Stimulated activated naive CD8-positive, alpha-beta T cell treated with anti-CD3 and anti-CD28 coated beads, Interleukin-15, Interleukin-2, amounts not matched to agents 100 ng/mL and 50 ng/mL, for 24 hours (primary cell): ENCODE measurements around the gene TCL1B.
A peak's percentile ranks its signal among the peaks of the same experiment; 100 is the strongest.
"Not testable (repeated sequence)": the region's sequence is repeated elsewhere in the genome, so short reads cannot be mapped to it uniquely, and the experiment has no call there.

ENCODE experiments used
- H3K27ac Mint-ChIP-seq: one replicate; pipeline ENCODE4 v1.8.0; 2021; ENCODE audit warnings: mild to moderate bottlenecking, mixed read lengths
- H3K27me3 Mint-ChIP-seq: one replicate; pipeline ENCODE4 v1.8.0; 2021; ENCODE audit warnings: mixed read lengths
- H3K36me3 Mint-ChIP-seq: one replicate; pipeline ENCODE4 v1.8.0; 2021; ENCODE audit warnings: low read depth, mixed read lengths
- H3K4me1 Mint-ChIP-seq: one replicate; pipeline ENCODE4 v1.8.0; 2021; ENCODE audit warnings: low read depth, mixed read lengths
- H3K4me3 Mint-ChIP-seq: one replicate; pipeline ENCODE4 v1.8.0; 2021; ENCODE audit warnings: mild to moderate bottlenecking, mixed read lengths
- H3K9me3 Mint-ChIP-seq: one replicate; pipeline ENCODE4 v1.8.0; 2021; ENCODE audit warnings: mixed read lengths

TCL1B gene

DNA sequence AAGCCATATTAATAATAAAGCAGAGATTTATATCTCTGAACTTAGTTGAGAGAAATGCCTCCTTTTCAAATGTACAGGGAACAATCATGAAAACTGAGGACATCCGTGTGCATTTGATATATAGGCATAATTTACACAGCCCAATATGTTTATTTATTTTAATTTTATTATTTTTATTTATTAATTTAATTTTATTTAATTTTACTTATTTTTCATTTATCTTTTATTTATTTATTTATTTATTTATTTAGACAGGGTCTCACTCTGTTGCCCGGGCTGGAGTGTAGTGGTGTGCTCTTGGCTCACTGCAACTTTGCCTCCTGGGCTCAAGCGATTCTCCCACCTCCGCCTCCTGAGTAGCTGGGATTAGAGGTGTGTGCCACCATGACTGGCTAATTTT lies 19.3 kb downstream of the TCL1B start:
- peaks cover 49% of the 10 kb centered on the region for H3K27me3 Mint-ChIP-seq
- peaks cover 11% of the 10 kb centered on the region for H3K4me1 Mint-ChIP-seq
- H3K27ac Mint-ChIP-seq: no peak overlapping the region
- H3K4me3 Mint-ChIP-seq: no peak overlapping the region
- H3K36me3 Mint-ChIP-seq: no peaks in the 10 kb centered on the region
- no peaks in the 10 kb centered on the region for H3K9me3 Mint-ChIP-seq

DNA sequence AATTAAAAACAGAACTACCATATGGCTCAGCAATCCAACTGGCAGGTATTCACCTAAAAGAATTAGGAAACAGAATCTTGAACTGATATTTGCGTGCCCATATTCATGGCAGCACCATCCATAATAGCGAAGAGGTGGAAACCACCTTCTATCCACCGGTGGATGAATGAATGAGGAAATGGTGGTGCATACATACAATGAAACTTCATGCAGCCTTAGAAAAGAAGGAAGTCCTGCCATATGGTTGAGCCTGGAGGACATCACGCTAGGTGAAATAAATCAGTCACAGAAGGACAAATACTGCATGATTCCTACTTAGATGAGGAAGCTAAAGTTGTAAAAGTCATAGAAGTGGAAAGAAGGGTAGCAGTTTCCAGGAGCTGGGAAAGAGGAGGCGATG lies 21.1 kb downstream of the TCL1B start:
- Mint-ChIP-seq H3K4me3 (no peak overlapping the region), H3K27ac (peak overlapping the region; percentile 45), H3K9me3 (no peaks in the 10 kb centered on the region), H3K36me3 (no peaks in the 10 kb centered on the region), H3K27me3 (peaks cover 36% of the 10 kb centered on the region), H3K4me1 (peaks cover 11% of the 10 kb centered on the region)

DNA sequence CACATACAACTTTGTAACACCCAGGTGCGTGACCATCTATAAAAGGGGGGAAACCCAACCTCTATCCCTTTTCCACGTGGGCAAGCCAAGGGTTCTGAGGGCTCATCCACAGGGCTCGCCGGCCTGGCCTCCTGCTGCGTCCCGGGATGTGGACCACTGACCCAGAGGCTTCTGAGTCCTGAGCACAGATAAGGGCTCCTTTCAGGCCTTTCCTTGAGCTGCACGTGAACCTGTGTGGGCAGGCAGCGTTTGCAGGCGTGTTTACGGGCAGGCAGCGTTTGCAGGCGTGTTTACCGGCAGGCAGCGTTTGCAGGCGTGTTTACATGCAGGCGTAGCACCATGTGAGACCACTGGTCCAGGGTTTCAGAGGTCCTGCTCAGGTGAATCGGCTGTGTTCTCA lies 23.9 kb downstream of the TCL1B start:
- Mint-ChIP-seq H3K36me3 (no peaks in the 10 kb centered on the region), H3K27me3 (peaks cover 28% of the 10 kb centered on the region), H3K9me3 (no peaks in the 10 kb centered on the region), H3K4me1 (peaks cover 5% of the 10 kb centered on the region), H3K27ac (peak overlapping the region; percentile 61), H3K4me3 (no peak overlapping the region)

DNA sequence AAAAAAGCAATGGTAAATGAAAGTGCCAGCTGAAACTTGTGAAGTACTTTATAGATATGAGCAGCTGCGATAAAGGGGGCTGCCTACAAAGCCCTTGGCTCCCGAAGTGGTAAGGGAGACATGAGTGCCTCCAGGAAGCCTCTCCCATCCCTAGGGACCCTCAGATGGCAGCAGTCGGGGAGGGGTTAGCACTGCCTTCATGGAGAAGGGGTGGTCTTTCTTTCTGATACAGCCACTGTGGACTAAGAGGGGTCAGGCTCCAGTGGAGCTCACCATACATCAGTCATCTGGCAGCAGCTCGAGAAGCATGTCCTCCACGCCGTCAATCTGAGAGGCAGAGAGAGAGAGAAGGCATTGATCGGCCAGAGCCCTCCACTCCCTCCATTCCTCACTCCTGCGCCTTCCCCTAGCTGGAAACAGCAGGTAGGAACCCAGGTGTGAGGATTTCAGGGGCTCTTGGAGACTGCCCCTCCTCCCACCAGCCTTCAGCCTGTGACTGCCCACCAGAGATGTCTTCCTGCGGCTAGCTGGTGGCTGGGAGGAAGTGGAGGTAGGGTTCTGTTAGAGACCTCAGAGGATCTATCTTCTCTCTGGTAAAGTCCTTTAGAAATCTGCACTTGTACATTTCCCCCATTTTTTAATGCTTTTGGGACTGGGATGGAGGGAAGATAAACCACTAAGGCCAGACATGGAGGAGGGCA lies 25.4 kb downstream of the TCL1B start:
- peak overlapping the region; percentile 54 for H3K27ac Mint-ChIP-seq
- H3K36me3 Mint-ChIP-seq: no peaks in the 10 kb centered on the region
- peaks cover 16% of the 10 kb centered on the region for H3K27me3 Mint-ChIP-seq
- H3K4me3 Mint-ChIP-seq: peak overlapping the region; percentile 65
- H3K4me1 Mint-ChIP-seq: peaks cover 5% of the 10 kb centered on the region
- H3K9me3 Mint-ChIP-seq: no peaks in the 10 kb centered on the region

- Mint-ChIP-seq H3K27ac (peak overlapping the region; percentile 54), H3K9me3 (no peaks in the 10 kb centered on the region), H3K36me3 (no peaks in the 10 kb centered on the region), H3K4me3 (peak overlapping the region; percentile 65), H3K27me3 (peaks cover 16% of the 10 kb centered on the region), H3K4me1 (peaks cover 4% of the 10 kb centered on the region)
Measured at GRCh38 chr14:95712398-95712797, 26.2 kb downstream of the TCL1B start.

DNA sequence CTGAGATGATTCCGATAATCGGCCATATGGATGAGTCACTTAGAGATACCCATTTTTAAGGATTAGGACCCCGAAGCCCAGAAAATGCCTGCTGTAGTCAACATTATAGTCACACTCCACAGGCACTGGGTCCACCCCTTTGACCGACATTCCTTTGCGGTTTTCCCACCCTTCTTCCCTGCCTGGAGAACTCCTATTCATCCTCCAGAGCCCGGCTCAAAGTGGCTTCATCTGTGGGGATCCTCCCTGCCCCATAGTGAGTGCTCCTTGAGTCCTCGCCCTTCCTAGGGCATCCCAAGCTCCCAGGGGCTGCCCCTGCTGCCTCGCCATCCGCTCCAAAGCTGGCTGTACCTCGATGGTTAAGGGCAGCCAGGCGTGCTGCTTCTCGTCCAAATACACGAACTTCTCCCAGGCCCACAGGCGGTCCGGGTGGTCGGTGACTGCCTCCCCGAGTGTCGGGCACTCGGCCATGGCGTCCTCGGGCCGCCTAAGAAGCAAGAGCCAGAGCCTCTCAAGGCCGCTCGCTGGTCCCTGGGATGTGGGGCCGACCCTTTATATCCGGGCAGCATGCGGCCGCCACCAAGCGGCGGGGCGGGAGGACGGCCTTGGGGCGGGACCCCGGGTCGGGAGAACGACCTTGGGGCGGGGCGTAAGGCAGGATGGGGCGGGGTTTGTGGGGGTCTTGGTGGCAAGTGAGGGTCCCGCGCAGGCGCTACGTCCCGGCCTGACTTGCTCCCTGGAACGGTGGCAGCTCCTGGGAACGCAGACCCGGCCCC lies 27.6 kb downstream of the TCL1B start, which contains the start of gene TCL1A:
Gene TCL1A (minus strand): TSS at position 530 of the 776 bp plus-strand sequence. CDS start 59 bp downstream, at position 471.
- no peaks in the 10 kb centered on the region for H3K36me3 Mint-ChIP-seq
- H3K9me3 Mint-ChIP-seq: no peaks in the 10 kb centered on the region
- peak within 1 kb of the TSS; percentile 75 for H3K4me3 Mint-ChIP-seq
- H3K27ac Mint-ChIP-seq: peak within 1 kb of the TSS; percentile 74
- H3K4me1 Mint-ChIP-seq: no peaks in the 10 kb centered on the region
- H3K27me3 Mint-ChIP-seq: peaks cover 14% of the 10 kb centered on the region

GRCh38 chr14:95722525-95723190 lies 36.4 kb downstream of the TCL1B start:
- peaks cover 13% of the 10 kb centered on the region for H3K27me3 Mint-ChIP-seq
- peaks cover 15% of the 10 kb centered on the region for H3K9me3 Mint-ChIP-seq
- H3K27ac Mint-ChIP-seq: no peak overlapping the region
- H3K4me3 Mint-ChIP-seq: no peak overlapping the region
- no peaks in the 10 kb centered on the region for H3K36me3 Mint-ChIP-seq
- no peaks in the 10 kb centered on the region for H3K4me1 Mint-ChIP-seq

DNA sequence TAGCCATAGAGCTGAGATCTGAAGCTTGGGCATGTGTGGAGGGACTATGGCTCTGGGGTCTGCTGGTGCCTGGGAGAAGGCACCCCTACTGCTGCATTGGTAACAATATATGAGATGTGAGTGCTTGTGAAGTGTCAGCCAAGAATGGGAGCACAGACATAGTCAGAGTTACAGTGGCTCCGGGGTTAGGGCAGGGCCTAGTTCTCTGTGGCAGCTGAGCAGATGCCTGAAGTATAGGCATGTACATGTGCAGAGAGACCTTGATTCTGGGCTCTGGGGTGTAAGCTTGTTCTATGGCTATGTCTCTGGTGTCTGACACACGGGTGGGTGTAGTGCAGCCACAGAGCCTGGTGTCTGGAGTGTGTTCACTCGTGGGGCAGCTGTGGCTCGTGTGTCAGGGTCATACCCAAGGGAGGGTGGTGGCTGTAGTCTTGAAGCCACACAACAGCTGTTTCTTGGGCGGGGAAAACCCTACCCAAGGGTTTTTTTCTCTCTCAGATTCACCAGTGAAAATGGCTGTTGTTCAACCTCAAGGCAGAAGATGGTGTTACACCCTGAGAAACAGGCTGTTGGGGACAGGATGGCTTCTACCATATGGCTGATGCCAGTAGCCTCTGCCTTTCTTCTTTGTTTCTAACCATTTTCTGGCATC lies 39.6 kb downstream of the TCL1B start:
- H3K4me1 Mint-ChIP-seq: peaks cover 17% of the 10 kb centered on the region
- H3K4me3 Mint-ChIP-seq: peak overlapping the region; percentile 15
- H3K27ac Mint-ChIP-seq: peak overlapping the region; percentile 65
- no peaks in the 10 kb centered on the region for H3K36me3 Mint-ChIP-seq
- H3K27me3 Mint-ChIP-seq: peaks cover 29% of the 10 kb centered on the region
- H3K9me3 Mint-ChIP-seq: peaks cover 15% of the 10 kb centered on the region

DNA sequence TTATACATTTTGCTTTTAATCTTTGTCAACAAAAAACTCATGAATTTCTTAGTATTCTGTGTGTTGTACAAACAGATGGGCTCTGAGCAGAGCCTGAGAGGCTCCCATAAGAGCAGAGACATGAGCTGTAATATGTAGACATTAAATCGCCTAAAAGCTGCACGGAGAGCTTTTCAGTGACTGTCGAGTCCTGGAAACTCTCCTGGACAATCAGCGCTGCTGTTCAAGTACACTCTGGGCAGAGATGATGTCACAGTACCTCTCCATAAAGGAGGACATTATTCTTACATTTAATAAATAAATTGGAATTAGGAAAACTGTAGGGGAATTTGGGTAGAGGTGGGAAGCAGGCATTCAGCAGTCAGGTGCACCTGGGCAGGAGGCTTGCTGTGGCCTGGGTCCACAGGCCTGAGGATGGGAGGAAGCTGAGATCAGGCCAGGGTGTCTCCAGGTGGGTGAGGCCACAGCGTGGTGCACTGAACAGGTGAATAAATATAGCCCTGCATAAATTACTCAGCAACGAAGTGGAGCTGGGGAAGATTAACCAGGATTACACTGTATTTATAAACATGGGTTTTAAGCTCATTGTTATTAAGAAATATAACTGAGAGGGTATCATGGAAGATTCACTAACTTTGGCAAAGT lies 41.0 kb downstream of the TCL1B start:
- H3K4me3 Mint-ChIP-seq: no peak overlapping the region
- H3K27me3 Mint-ChIP-seq: peaks cover 25% of the 10 kb centered on the region
- no peaks in the 10 kb centered on the region for H3K36me3 Mint-ChIP-seq
- H3K4me1 Mint-ChIP-seq: peaks cover 17% of the 10 kb centered on the region
- peaks cover 12% of the 10 kb centered on the region for H3K9me3 Mint-ChIP-seq
- no peak overlapping the region for H3K27ac Mint-ChIP-seq

- H3K27ac Mint-ChIP-seq, H3K4me3 Mint-ChIP-seq, H3K9me3 Mint-ChIP-seq, H3K36me3 Mint-ChIP-seq: not testable (repeated sequence)
- H3K4me1 Mint-ChIP-seq: peaks cover 17% of the 10 kb centered on the region
- peaks cover 32% of the 10 kb centered on the region for H3K27me3 Mint-ChIP-seq
Measured at GRCh38 chr14:95729402-95730028, 43.3 kb downstream of the TCL1B start.

GRCh38 chr14:95730126-95730525 lies 43.9 kb downstream of the TCL1B start:
- Mint-ChIP-seq H3K27ac (no peak overlapping the region), H3K4me3 (no peak overlapping the region), H3K27me3 (peaks cover 32% of the 10 kb centered on the region), H3K9me3 (no peaks in the 10 kb centered on the region), H3K4me1 (peaks cover 17% of the 10 kb centered on the region), H3K36me3 (no peaks in the 10 kb centered on the region)

DNA sequence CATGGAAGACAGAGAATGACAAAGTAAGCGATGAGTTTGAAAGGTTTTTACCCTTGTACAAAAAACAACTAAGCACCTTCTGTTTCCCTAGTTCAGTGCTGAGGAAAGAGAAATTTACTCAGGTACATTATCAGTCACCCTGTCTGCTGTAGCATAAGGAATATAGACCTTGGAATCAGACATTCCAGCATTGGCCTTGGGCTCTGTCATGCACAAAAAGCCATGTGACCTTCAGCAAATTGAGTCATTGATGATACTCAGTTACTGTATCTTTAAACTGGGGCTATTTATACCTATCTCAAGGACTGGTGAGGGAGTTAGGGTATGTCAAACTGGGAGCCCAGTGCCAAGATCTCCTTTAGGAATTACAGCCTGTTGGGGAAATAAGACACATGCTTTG lies 47.0 kb downstream of the TCL1B start:
- Mint-ChIP-seq H3K4me3 (no peak overlapping the region), H3K27ac (no peak overlapping the region), H3K27me3 (peaks cover 22% of the 10 kb centered on the region), H3K4me1 (peaks cover 16% of the 10 kb centered on the region), H3K9me3 (peaks cover 3% of the 10 kb centered on the region), H3K36me3 (no peaks in the 10 kb centered on the region)

GRCh38 chr14:95739356-95739755 lies 53.1 kb downstream of the TCL1B start:
- H3K4me1 Mint-ChIP-seq: peaks cover 13% of the 10 kb centered on the region
- no peak overlapping the region for H3K27ac Mint-ChIP-seq
- H3K4me3 Mint-ChIP-seq: no peak overlapping the region
- H3K36me3 Mint-ChIP-seq: peaks cover 6% of the 10 kb centered on the region
- H3K9me3 Mint-ChIP-seq: peaks cover 15% of the 10 kb centered on the region
- peaks cover under 1% of the 10 kb centered on the region for H3K27me3 Mint-ChIP-seq

GRCh38 chr14:95741038-95741490 lies 54.8 kb downstream of the TCL1B start:
- Mint-ChIP-seq H3K9me3 (peaks cover 15% of the 10 kb centered on the region), H3K36me3 (peaks cover 6% of the 10 kb centered on the region), H3K27me3 (no peaks in the 10 kb centered on the region), H3K4me3 (no peak overlapping the region), H3K4me1 (peaks cover 13% of the 10 kb centered on the region), H3K27ac (no peak overlapping the region)
